ENCODE results near the gene NUMB. TPM values are rescaled to one million over a fixed set of nuclear protein-coding genes. Genes with fewer than 3 reads are reported as not detected.

NUMB gene
- polyA plus RNA-seq, 12 donors = 24.2 to 66.5 (median 35.0) TPM; not detected in 1

GRCh38 chr14:73262427-73263183 is 195.7 kb downstream of the NUMB start:
- no peak for DNase-seq

- DNase-seq = no peak
Measured at GRCh38 chr14:73261520-73262426, 196.6 kb downstream of the NUMB start.

GRCh38 chr14:73261075-73261474 is 197.3 kb downstream of the NUMB start:
- no peak for DNase-seq

DNA sequence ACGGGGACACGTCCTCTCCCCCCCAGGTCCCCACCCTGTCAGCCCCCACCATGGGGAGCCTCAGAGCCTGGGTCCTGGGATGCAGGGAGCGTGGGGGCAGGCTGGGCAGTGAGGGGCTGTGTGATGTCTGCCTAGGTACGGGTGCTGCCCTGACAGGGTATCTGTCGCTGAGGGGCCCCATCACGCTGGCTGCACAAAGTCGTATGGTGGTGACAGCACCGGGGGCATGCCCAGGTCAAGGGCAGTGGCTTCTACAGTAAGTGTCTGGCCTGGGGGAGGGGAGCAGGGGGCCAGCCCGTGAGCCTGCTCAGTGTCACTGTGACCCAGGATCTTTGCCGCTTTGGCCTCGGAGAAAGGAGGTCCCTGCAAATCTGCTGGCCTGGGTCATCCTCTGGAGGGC is 197.8 kb downstream of the NUMB start:
- no peak for DNase-seq

DNA sequence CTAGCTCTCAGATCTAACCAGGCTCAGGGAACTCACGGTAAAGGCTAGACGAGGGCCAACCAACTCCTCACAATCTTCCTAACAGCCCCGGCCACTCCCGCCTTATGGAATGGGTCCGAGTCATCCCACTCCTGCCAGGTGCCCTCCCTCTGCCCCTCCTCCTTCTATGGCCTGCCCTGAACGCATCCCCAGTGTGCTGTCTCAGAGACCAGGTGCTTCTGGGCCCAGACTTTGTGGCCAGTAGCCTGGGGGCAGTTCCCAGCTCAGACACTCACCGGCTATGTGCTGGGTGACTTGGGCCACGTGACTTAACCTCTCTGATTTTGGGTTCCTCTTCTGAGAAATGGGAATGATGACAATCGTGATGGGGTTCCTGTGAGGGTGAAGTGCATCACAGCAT is 198.5 kb downstream of the NUMB start:
- no peak for DNase-seq

- no peak for DNase-seq
Measured at GRCh38 chr14:73258845-73259611, 199.3 kb downstream of the NUMB start.

DNA sequence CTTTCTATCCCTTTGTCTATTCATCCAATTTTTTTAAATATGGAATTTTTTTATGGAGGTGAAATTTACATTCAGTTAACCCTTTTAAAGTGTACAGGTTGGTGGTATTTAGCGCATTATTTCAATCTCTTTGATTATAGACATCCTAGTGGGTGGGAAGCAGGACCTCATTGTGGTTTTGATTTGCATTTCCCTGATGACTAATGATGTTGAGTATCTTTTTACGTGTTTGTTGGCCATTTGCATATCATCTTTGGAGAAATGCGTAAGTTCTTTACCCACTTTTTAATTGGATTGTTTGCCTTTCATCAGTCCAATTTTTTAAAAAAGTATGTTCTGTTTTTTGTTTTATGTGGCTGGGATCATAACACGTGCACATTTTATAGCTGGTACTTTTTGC is 200.3 kb downstream of the NUMB start:
- DNase-seq = no peak

GRCh38 chr14:73255693-73256225 is 202.6 kb downstream of the NUMB start:
- DNase-seq = no peak

DNA sequence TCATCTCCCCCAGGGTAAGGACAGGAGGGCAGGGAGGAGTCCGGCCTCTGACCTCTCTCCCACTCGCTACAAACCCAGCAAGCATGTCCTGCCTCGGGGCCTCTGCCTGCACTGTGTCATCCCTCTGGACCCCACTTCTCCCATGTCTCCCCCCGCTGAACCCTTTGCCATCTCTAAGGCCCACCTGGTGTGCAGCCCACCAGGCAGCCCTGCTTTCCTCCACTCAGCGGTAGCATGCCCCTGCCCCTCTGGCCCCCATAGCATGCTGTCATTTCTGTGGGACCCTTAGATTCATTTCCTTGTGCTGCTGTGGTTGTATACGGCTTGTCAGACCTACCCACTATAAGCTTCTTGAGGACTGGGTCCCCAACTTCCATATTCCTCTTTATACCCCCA is 203.3 kb downstream of the NUMB start:
- no peak for DNase-seq

GRCh38 chr14:73254247-73255004 is 203.9 kb downstream of the NUMB start:
- DNase-seq = no peak

DNA sequence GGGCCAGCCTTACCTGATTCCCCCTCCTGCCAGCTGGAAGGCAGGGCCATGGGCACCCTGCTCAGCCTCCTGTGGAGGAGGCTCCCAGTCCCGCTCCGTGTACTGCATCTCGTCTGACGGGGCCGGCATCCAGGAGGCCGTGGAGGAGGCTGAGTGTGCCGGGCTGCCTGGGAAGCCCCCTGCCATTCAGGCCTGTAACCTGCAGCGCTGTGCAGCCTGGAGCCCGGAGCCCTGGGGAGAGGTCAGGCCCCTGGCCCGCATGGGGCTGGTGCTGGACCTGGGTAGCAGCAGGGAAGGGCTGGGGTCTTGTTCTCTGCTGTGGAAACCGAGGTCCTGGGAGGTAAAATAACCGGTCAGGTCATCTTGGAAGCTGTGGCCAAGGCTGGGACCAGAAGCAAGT is 204.6 kb downstream of the NUMB start:
- DNase-seq = no peak

DNA sequence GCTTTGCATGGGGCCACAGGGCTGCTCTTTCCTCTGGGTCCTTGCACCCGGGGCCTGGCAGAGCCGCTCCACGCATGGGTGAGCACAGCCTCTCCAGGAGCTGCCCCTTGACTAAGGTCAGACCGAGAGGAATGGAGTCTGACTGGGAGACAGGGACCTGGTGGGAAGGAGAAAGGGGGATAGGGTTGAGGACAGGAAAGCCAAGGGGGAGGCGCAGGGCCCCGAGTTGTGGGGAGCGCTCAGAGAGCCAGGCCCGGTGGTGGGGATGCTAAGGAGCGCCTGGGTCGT is 205.1 kb downstream of the NUMB start:
- DNase-seq = no peak

DNA sequence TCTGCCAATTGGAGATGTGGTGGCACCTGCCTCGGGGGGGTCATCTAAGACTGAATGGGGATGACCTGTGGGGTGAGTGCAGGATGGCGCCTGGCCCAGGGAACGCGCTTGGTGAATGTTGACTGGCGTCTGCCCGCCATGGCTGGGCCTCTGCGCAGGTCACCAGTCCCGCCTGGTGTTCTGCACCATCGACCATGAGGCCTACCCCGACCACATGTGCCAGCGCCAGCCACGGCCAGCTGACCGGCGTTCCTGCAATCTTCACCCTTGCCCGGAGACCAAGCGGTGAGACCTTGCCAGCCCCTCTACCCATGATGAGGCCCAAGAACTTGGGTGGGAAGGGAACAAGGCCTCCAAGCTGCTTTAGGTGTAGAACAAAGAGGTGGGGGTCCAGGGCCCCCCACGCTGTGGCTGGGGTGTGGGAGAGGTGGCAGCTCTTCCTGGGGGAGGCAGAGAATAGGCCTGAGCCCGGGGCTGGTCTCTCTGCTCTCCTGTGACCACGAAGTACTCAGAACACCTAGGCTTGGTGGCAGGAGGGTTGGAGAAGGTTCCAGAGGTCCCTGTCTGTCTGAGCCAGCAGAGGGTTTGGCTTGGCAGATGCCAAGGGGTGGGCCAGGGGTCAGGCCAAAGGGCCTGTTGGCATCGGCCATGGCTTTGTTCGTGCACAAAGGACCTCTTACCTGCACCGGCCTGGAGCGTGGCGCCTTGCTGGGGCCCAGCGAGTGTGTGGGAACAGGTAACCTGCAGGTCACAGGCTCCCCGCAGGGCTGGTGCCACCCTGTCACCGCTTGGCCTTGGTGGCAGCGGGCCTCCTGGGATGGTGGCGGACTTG is 205.6 kb downstream of the NUMB start:
- no peak for DNase-seq

DNA sequence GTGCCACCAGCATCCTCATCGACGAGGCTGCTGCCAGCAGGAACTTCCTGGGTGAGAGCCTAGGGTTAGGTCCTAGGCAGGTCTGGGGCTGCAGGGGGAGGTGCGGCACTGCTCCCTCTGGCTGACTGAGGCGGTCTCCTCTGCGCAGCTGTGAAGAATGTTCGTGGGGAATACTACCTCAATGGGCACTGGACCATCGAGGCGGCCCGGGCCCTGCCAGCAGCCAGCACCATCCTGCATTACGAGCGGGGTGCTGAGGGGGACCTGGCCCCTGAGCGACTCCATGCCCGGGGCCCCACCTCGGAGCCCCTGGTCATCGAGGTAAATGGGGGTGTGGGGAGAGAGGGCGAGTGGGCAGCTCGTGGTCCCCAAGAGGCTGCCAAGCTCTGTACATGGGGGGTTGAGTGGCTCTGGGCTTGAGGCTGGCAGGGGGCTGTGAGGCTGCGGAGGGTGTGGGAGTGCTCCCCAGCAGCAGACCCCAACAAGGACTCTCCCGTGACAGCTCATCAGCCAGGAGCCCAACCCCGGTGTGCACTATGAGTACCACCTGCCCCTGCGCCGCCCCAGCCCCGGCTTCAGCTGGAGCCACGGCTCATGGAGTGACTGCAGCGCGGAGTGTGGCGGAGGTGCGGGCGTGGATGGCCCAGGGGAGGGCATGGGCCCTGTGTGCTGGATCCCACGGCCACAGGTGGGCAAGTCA is 206.7 kb downstream of the NUMB start:
- no peak for DNase-seq

- DNase-seq = no peak
Measured at GRCh38 chr14:73250781-73251500, 207.4 kb downstream of the NUMB start.

- DNase-seq = no peak
Measured at GRCh38 chr14:73250317-73250713, 208.0 kb downstream of the NUMB start.

- no peak for DNase-seq
Measured at GRCh38 chr14:73249564-73250316, 208.6 kb downstream of the NUMB start.

DNA sequence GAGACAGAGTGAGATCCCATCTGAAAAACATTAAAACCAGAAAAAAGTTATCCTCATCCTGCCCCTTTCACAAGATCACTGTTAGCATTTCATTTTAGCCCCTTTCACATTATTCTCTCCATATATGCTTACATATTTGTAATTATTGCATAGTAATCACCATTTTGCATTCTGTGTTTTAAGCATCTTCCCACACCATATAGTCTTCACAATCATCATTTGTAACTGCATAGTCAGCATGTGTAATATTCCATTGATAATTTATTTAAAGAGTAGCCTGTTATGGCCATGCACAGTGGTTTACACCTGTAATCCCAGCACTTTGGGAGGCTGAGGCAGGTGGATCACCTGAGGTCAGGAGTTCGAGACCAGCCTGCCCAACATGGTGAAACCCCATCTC is 209.2 kb downstream of the NUMB start:
- no peak for DNase-seq
